ENCODE measurements around the gene SLCO1C1. TPM values are rescaled to one million over a fixed set of nuclear protein-coding genes. Genes with fewer than 3 reads are reported as not detected.

The SLCO1C1 gene
- total RNA-seq, 1 experiment from 2014 or later: not detected

- H3K9ac ChIP-seq (ENCODE audit: low read length): no peak overlapping the region
- H3K9me2 ChIP-seq (ENCODE audit: insufficient read depth): no peaks in the 10 kb centered on the region
- TF ChIP-seq YY1 (IDR thresholded peaks at IDR 0.05; ENCODE audit: extremely low read depth, insufficient replicate concordance, low read depth, low read length): no peak
- TF ChIP-seq ELF1 (IDR thresholded peaks at IDR 0.05; ENCODE audit: borderline replicate concordance, low read depth): no peak
- TF ChIP-seq CEBPB (IDR thresholded peaks at IDR 0.05; ENCODE audit: low read depth): no peak
- no peak for TF ChIP-seq TCF7L2 (IDR thresholded peaks at IDR 0.05; ENCODE audit: borderline replicate concordance, extremely low read depth, insufficient read depth, insufficient read length)
- no peak for TF ChIP-seq REST (IDR thresholded peaks at IDR 0.05; ENCODE audit: low read depth)
- no peak for TF ChIP-seq CBX3 (IDR thresholded peaks at IDR 0.05; ENCODE audit: low read depth)
- no peak for TF ChIP-seq RAD21 (IDR thresholded peaks at IDR 0.05; ENCODE audit: low read depth)
- TF ChIP-seq SRF (IDR thresholded peaks at IDR 0.05; ENCODE audit: low read depth): no peak
- TF ChIP-seq ZFX (IDR thresholded peaks at IDR 0.05): no peak
- no peak for TF ChIP-seq POLR2A (IDR thresholded peaks at IDR 0.05; ENCODE audit: borderline replicate concordance, extremely low read depth, insufficient read depth, insufficient read length)
- TF ChIP-seq SP1 (IDR thresholded peaks at IDR 0.05; ENCODE audit: low read depth): no peak
- TF ChIP-seq JUND (IDR thresholded peaks at IDR 0.05): no peak
- TF ChIP-seq, protein P1, sequence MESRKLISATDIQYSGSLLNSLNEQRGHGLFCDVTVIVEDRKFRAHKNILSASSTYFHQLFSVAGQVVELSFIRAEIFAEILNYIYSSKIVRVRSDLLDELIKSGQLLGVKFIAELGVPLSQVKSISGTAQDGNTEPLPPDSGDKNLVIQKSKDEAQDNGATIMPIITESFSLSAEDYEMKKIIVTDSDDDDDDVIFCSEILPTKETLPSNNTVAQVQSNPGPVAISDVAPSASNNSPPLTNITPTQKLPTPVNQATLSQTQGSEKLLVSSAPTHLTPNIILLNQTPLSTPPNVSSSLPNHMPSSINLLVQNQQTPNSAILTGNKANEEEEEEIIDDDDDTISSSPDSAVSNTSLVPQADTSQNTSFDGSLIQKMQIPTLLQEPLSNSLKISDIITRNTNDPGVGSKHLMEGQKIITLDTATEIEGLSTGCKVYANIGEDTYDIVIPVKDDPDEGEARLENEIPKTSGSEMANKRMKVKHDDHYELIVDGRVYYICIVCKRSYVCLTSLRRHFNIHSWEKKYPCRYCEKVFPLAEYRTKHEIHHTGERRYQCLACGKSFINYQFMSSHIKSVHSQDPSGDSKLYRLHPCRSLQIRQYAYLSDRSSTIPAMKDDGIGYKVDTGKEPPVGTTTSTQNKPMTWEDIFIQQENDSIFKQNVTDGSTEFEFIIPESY (IDR thresholded peaks at IDR 0.05; ENCODE audit: extremely low read depth, insufficient replicate concordance, low read length): no peak
- TF ChIP-seq FOSL1 (IDR thresholded peaks at IDR 0.05; ENCODE audit: low read depth): no peak
- TF ChIP-seq POLR2AphosphoS5 (IDR thresholded peaks at IDR 0.05; ENCODE audit: low read depth, low read length): no peak
- no peak for TF ChIP-seq ATF3 (IDR thresholded peaks at IDR 0.05)
- no peak for TF ChIP-seq EZH2phosphoT487 (IDR thresholded peaks at IDR 0.05; ENCODE audit: borderline replicate concordance)
- TF ChIP-seq CTCF (IDR thresholded peaks at IDR 0.05 in 2 of 3, conservative IDR thresholded peaks at IDR 0.05 in 1 of 3; ENCODE audit: borderline replicate concordance in 1 of 3, insufficient read depth in 1 of 3, low read depth in 2 of 3, low read length in 2 of 3): no peak
- no peak for TF ChIP-seq SIN3A (IDR thresholded peaks at IDR 0.05; ENCODE audit: low read depth)
- H3K36me3 ChIP-seq (ENCODE audit: control insufficient read depth in 1 of 2, insufficient read depth in 2 of 2, low read length in 2 of 2): no peaks in the 10 kb centered on the region
- RAD21 ChIA-PET (ENCODE audit: low non-redundant PET in 1 of 2, low total read pairs in 2 of 2, uncharacterized antibody in 2 of 2, unreplicated experiment in 2 of 2): no interaction called here
- ATAC-seq (no peak), DNase-seq (ENCODE audit: low read depth, low spot score) (no peak)
- no peaks in the 10 kb centered on the region for H4K20me1 ChIP-seq (ENCODE audit: insufficient read depth)
- no peak overlapping the region for H3K4me3 ChIP-seq (replicated peaks in 1 of 2; ENCODE audit: low read depth in 1 of 2, low read length in 2 of 2)
- no peak overlapping the region for H2AFZ ChIP-seq (ENCODE audit: low read depth, low read length, poor library complexity, severe bottlenecking)
- intact Hi-C loops (cut with micrococcal nuclease): no loop called here
- CTCF ChIA-PET: no interaction called here
- H3K4me1 ChIP-seq (ENCODE audit: control insufficient read depth in 1 of 2, insufficient read depth in 2 of 2, low read length in 2 of 2): no peaks in the 10 kb centered on the region
- H3K79me2 ChIP-seq (ENCODE audit: insufficient read depth, low read length): no peaks in the 10 kb centered on the region
- H3K9me3 ChIP-seq (ENCODE audit: control insufficient read depth in 1 of 2, insufficient read depth in 1 of 2, low read depth in 1 of 2, low read length in 2 of 2): no peaks in the 10 kb centered on the region
- no peak overlapping the region for H3K4me2 ChIP-seq (ENCODE audit: low read length)
- no TSS peak for BruUV-seq (replicated peaks)
- no peak overlapping the region for H3K27ac ChIP-seq (ENCODE audit: low read depth, low read length)
- POLR2A ChIA-PET: no interaction called here
- H3K27me3 ChIP-seq (ENCODE audit: insufficient read depth, low read length): no peaks in the 10 kb centered on the region
Measured at GRCh38 chr12:20716985-20717384, 21.9 kb downstream of the SLCO1C1 start.

Measured in HCT116 (cell line).